Esophagus (tissue), 2 donors: ENCODE data around the gene CDK9. TPM values are rescaled to one million over a fixed set of nuclear protein-coding genes. Genes with fewer than 3 reads are reported as not detected.
"Not testable (repeated sequence)": the region's sequence is repeated elsewhere in the genome, so short reads cannot be mapped to it uniquely, and the experiment has no call there.

Source experiments
- H3K27ac ChIP-seq, 2 donors: one replicate each; pipeline ENCODE4 v1.5.1; 2013; ENCODE audit warnings: low read depth in 2 of 2, mild to moderate bottlenecking in 2 of 2, inconsistent platforms in 1 of 2, low read length in 1 of 2, moderate library complexity in 1 of 2
- H3K27me3 ChIP-seq, 2 donors: one replicate each; pipeline ENCODE4 v1.6.1; 2013; ENCODE audit warnings: low read length in 2 of 2, control low read depth in 1 of 2, mild to moderate bottlenecking in 1 of 2; ENCODE audit not compliant: insufficient read depth in 2 of 2, control insufficient read depth in 1 of 2
- H3K36me3 ChIP-seq, 2 donors: one replicate each; pipeline ENCODE4 v1.6.1; 2013; ENCODE audit warnings: low read length in 1 of 2; ENCODE audit not compliant: control insufficient read depth in 2 of 2, insufficient read depth in 2 of 2
- H3K4me1 ChIP-seq, 2 donors: one replicate each; pipeline ENCODE4 v1.6.1; 2013; ENCODE audit warnings: low read length in 1 of 2; ENCODE audit not compliant: control insufficient read depth in 2 of 2, insufficient read depth in 2 of 2
- H3K4me3 ChIP-seq, 2 donors: one replicate each; pipeline ENCODE4 v1.5.1; 2013; ENCODE audit warnings: low read length in 2 of 2, mild to moderate bottlenecking in 2 of 2, low read depth in 1 of 2, moderate library complexity in 1 of 2
- H3K9me3 ChIP-seq, 2 donors: one replicate each; pipeline ENCODE4 v1.6.1; 2013; ENCODE audit warnings: mild to moderate bottlenecking in 2 of 2, low read depth in 1 of 2, low read length in 1 of 2, moderate library complexity in 1 of 2; ENCODE audit not compliant: control insufficient read depth in 2 of 2, insufficient read depth in 1 of 2
- WGBS, 2 donors: extraction: QIAGEN DNeasy Blood & Tissue Kit; methylation state at CpG; one replicate each; pipeline ENCODE4 v1.1.7; 2013; 5-methylcytosine and 5-hydroxymethylcytosine counted together
- polyA plus RNA-seq, 2 donors: library from polyadenylated mRNA; stranded (reverse); fragments of 200-250 nt; gene quantifications; one replicate each; pipeline ENCODE4 v1.2.3, GENCODE V29; 2013
- donor health status: healthy with polysubstance abuse.
- donor health status: Bipolar disorder and iron deficiency.

The CDK9 gene
- polyA plus RNA-seq, 2 donors, result 34.2 to 44.2 TPM

DNA sequence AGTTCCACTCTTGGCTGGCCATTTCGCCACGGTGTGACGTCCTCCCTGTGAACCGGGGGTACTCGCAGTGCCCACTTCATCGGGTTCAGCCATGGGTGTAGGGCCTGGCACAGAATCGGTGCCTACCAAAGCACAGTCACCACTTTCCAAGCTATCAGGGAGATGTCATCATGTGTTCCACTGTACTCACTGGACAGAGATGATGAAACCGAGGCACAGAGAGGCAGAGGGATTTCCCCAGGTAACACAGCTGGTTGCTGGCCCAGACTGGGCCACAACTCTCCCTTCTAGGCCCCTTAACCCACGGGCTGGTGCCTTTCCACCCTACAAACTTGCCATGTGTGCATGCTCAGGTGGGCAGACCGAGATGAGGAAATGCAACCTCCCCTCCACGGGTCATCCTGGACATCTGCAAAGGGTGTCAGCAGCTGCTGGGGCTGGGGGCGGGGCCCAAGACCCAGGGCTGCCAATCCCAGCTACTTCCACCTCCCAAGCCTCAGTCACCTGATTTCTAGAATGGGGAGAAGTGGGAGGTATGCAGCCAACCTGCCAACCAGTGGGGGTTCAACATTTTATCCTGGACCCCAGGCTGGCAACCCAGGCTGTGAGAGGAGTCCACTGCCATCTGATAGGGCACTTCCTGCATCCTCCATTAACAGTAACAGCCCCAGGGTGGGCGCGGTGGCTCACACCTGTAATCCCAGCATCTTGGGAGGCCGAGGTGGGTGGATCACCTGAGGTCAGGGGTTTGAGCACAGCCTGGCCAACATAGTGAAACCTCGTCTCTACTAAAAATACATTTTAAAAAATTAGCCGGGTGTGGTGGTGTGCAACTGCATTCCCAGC is 6.5 kb upstream of the CDK9 start:
- peak overlapping the region; percentile 45 to 51 for H3K27ac ChIP-seq
- H3K4me3 ChIP-seq, result peak overlapping the region in 1 of 2 donors; percentile 2

GRCh38 chr9:127780126-127780885 is 5.5 kb upstream of the CDK9 start:
- Histone ChIP-seq H3K9me3 (no peaks in the 10 kb centered on the region), H3K27ac (no peak overlapping the region), H3K27me3 (no peaks in the 10 kb centered on the region), H3K4me1 (peaks cover 0 to 4% of the 10 kb centered on the region in 2 donors), H3K4me3 (no peak overlapping the region), H3K36me3 (no peaks in the 10 kb centered on the region)
- 78 to 81% methylated on average over 20 of the region's 20 CpGs for WGBS, 2 donors

More for the DNA sequence above, 6.5 kb upstream of the CDK9 start:
- H3K9me3 ChIP-seq, result no peaks in the 10 kb centered on the region
- WGBS, 2 donors, result 64 to 65% methylated on average over 17 of the region's 17 CpGs
- no peaks in the 10 kb centered on the region for H3K27me3 ChIP-seq
- no peaks in the 10 kb centered on the region for H3K36me3 ChIP-seq
- peaks cover 0 to 4% of the 10 kb centered on the region in 2 donors for H3K4me1 ChIP-seq

GRCh38 chr9:127780909-127781308 is 4.9 kb upstream of the CDK9 start:
- WGBS, 2 donors, result 81 to 88% methylated on average over 9 of the region's 9 CpGs
- H3K27me3 ChIP-seq, H3K36me3 ChIP-seq, H3K4me1 ChIP-seq, H3K4me3 ChIP-seq, H3K27ac ChIP-seq, H3K9me3 ChIP-seq: not testable (repeated sequence)

DNA sequence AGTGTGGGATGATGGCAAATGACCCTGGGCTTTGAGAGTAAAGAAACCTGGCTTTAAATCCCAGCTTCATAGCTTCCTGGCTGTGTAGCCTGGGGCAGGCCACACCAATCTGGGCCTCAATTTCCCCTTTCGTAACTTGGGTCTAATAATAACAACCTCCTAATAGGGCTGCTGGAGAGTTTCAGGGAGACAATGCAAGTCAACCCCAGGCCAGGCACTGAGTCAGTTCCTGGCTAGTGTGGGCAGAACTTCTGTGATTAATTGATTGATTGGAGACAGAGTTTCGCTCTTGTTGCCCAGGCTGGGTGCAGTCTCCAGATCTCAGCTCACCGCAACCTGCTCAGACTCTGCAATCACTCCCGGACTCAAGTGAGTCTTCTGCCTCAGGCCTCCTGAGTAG is 4.0 kb upstream of the CDK9 start:
- WGBS, 2 donors, result 78 to 92% methylated on average over 4 of the region's 4 CpGs
- no peak overlapping the region for H3K27ac ChIP-seq

DNA sequence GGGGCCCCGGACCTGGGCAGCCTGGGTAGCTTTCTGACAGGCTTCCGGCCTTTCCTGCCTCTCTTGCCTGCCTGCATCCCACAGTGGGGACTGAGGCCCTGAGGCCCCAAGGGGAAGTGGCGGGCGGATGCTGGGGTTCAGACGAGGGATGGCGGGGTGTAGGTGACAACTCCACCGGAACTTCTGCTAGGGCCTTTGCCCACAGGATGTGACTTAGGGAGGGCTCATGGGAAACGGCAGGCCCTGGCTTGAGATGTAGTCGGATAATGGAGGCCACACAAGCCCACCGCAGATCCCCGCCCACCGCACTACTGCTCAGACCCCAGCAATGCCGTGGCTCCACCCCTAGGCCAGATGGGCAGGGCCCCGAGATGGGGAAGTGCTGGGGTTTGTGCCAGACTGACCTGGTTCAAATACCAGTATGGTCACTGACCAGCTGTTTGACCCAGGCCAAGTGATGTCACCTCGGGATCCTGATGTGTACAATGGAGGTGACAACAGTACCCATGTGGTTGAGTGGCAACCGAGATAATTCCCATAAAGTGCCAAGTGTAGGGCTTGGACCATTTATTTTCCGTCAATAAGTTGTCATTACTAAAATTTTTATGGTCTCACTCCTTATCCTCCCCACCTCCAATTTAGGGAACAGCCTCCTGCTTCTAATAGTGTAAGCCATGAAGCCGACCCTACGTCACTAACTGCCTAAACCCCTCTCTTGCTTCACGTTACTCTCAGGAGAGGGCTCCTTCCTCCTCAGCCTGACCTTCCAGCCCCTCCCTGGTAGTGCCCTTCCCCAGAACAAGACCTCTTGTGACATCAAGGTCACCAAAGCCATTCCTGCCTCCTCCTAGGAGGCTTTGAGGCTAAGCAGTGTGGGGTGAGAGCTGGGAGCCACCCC is 2.5 kb upstream of the CDK9 start:
- no peaks in the 10 kb centered on the region for H3K27me3 ChIP-seq
- 63 to 66% methylated on average over 20 of the region's 20 CpGs for WGBS, 2 donors
- no peak overlapping the region for H3K4me3 ChIP-seq
- peak overlapping the region; percentile 70 for H3K27ac ChIP-seq
- H3K36me3 ChIP-seq, result peaks cover 4 to 8% of the 10 kb centered on the region in 2 donors
- peaks cover 0 to 4% of the 10 kb centered on the region in 2 donors for H3K4me1 ChIP-seq
- H3K9me3 ChIP-seq, result no peaks in the 10 kb centered on the region

More for the DNA sequence above, 4.0 kb upstream of the CDK9 start:
- no peaks in the 10 kb centered on the region for H3K27me3 ChIP-seq
- peaks cover 0 to 4% of the 10 kb centered on the region in 2 donors for H3K4me1 ChIP-seq
- H3K9me3 ChIP-seq, result no peaks in the 10 kb centered on the region
- no peaks in the 10 kb centered on the region for H3K36me3 ChIP-seq
- H3K4me3 ChIP-seq, result no peak overlapping the region

DNA sequence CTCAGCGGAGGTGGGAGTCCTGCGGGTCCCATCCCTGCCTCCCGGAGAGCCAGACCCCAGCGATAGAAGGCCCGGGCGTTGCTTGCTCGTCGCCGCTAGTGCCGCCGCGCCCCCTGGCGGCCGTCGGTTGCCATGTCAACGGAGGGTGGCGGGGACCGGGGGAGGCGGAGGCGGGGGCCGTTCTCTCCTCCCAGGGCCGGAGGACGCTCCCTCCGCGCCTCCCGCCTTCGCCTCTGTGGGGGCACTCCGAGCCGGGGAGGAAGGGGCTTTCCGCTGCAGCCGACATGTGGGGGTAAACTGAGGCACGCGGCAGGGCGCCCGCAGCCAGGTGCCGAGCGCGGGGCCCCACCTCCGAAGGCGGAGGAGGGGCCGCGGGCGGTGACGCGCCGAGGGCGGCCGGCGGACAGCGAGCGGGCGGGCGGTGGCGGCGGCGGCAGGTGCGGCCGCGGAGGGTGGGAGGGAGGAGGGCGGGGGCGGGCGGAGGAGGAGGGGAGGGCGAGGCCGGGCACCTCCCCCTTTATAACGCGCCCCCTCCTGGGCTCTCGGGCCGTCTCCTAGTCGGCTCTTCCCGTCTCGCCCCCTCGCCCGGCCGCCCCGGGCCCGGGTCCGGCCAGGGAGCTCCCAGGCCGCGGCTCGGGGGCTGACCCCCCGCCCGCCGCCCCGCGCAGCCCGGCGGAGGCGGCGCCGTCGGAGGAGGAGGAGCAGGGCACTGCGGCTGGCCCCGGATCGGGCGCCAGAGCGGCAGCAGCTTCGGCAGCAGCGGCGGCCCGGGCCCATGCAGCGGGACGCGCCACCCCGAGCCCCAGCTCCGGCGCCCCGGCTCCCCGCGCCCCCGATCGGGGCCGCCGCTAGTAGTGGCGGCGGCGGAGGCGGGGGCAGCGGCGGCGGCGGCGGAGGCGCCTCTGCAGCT is 556 bp upstream of the CDK9 start:
- 0% methylated on average over 57 to 118 of the region's 123 CpGs for WGBS, 2 donors
- peaks cover 0 to 3% of the 10 kb centered on the region in 2 donors for H3K4me1 ChIP-seq

GRCh38 chr9:127786773-127787104 is 905 bp downstream of the CDK9 start:
- Histone ChIP-seq H3K27ac (peak overlapping the region; percentile 91 to 95), H3K36me3 (peaks cover 13 to 27% of the 10 kb centered on the region in 2 donors), H3K4me3 (peak overlapping the region; percentile 78 to 91), H3K9me3 (no peaks in the 10 kb centered on the region), H3K4me1 (peaks cover 0 to 3% of the 10 kb centered on the region in 2 donors), H3K27me3 (no peaks in the 10 kb centered on the region)
- WGBS, 2 donors, result 1% methylated on average over 12 of the region's 12 CpGs

More for the DNA sequence above, 556 bp upstream of the CDK9 start:
- H3K9me3 ChIP-seq, result no peaks in the 10 kb centered on the region
- peak overlapping the region; percentile 91 to 95 for H3K27ac ChIP-seq
- H3K36me3 ChIP-seq, result peaks cover 13 to 25% of the 10 kb centered on the region in 2 donors
- no peaks in the 10 kb centered on the region for H3K27me3 ChIP-seq
- peak overlapping the region; percentile 78 to 91 for H3K4me3 ChIP-seq

GRCh38 chr9:127788337-127789011 is 2.6 kb downstream of the CDK9 start:
- Histone ChIP-seq H3K36me3 (peaks cover 13 to 27% of the 10 kb centered on the region in 2 donors), H3K27me3 (no peaks in the 10 kb centered on the region), H3K9me3 (no peaks in the 10 kb centered on the region), H3K27ac (no peak overlapping the region), H3K4me1 (peaks cover 0 to 3% of the 10 kb centered on the region in 2 donors), H3K4me3 (no peak overlapping the region)
- WGBS, 2 donors, result 84% methylated on average over 26 of the region's 26 CpGs
